ENCODE measurements around the gene DNAJC21. TPM values are rescaled to one million over a fixed set of nuclear protein-coding genes. Genes with fewer than 3 reads are reported as not detected.
"Not testable (repeated sequence)": the region's sequence is repeated elsewhere in the genome, so short reads cannot be mapped to it uniquely, and the experiment has no call there.

Gene DNAJC21
- total RNA-seq, 1 donor from 2014 or later: 34.5 TPM

GRCh38 chr5:34923694-34924461, 5.5 kb upstream of the DNAJC21 start:
- peak; percentile 3 for DNase-seq

GRCh38 chr5:34924462-34924765, 4.9 kb upstream of the DNAJC21 start:
- no peak for DNase-seq

- DNase-seq: no peak
These were observed 3.0 kb upstream of the DNAJC21 start for GRCh38 chr5:34926318-34926888.

- no peak for DNase-seq
These were observed 1.6 kb upstream of the DNAJC21 start for GRCh38 chr5:34927785-34928184.

GRCh38 chr5:34928267-34928666, 1.1 kb upstream of the DNAJC21 start:
- DNase-seq: no peak

- DNase-seq: peak; percentile 73
These were observed 532 bp downstream of the DNAJC21 start for GRCh38 chr5:34929720-34930461.

- DNase-seq: no peak
These were observed 1.1 kb downstream of the DNAJC21 start for GRCh38 chr5:34930462-34930844.

- DNase-seq: no peak
These were observed 1.5 kb downstream of the DNAJC21 start for GRCh38 chr5:34930870-34931269.

GRCh38 chr5:34932947-34933346, 3.6 kb downstream of the DNAJC21 start:
- DNase-seq: no peak

GRCh38 chr5:34941936-34942335, 12.6 kb downstream of the DNAJC21 start:
- no peak for DNase-seq

- no peak for DNase-seq
These were observed 14.7 kb downstream of the DNAJC21 start for GRCh38 chr5:34944044-34944443.

GRCh38 chr5:34944460-34945047, 15.2 kb downstream of the DNAJC21 start:
- no peak for DNase-seq

- DNase-seq: no peak
These were observed 28.0 kb downstream of the DNAJC21 start for GRCh38 chr5:34957321-34957720.

- DNase-seq: no peak
These were observed 28.7 kb downstream of the DNAJC21 start for GRCh38 chr5:34957857-34958690.

GRCh38 chr5:34959323-34959722, 30.0 kb downstream of the DNAJC21 start:
- no peak for DNase-seq

- no peak for DNase-seq
These were observed 38.2 kb downstream of the DNAJC21 start for GRCh38 chr5:34967540-34967939.

GRCh38 chr5:34968258-34968657, 38.9 kb downstream of the DNAJC21 start:
- no peak for DNase-seq

- no peak for DNase-seq
These were observed 41.2 kb downstream of the DNAJC21 start for GRCh38 chr5:34970552-34970951.

- DNase-seq: not testable (repeated sequence)
These were observed 42.3 kb downstream of the DNAJC21 start for GRCh38 chr5:34971655-34972054.

- no peak for DNase-seq
These were observed 47.0 kb downstream of the DNAJC21 start for GRCh38 chr5:34976347-34976746.

GRCh38 chr5:34977934-34978613, 48.7 kb downstream of the DNAJC21 start:
- DNase-seq: no peak

GRCh38 chr5:34978681-34979080, 49.3 kb downstream of the DNAJC21 start:
- DNase-seq: no peak

All from occipital lobe (tissue), 2 donors.